Mesodermal cell (in vitro differentiated cells): Measurements from ENCODE around the gene PSTPIP1.

Experiments
- H3K27ac ChIP-seq: 2 replicates; pipeline ENCODE4 v1.7.0; 2013; ENCODE audit warnings: mild to moderate bottlenecking, low read depth, low read length, moderate library complexity; ENCODE audit not compliant: severe bottlenecking
- H3K36me3 ChIP-seq: 2 replicates; pipeline ENCODE4 v1.7.1; 2013; ENCODE audit warnings: mild to moderate bottlenecking, low read length, moderate library complexity; ENCODE audit not compliant: control insufficient read depth, insufficient read depth
- H3K4me1 ChIP-seq: one replicate; pipeline ENCODE4 v1.7.1; 2013; ENCODE audit warnings: mild to moderate bottlenecking, low read length; ENCODE audit not compliant: insufficient read depth, control insufficient read depth, poor library complexity, severe bottlenecking
- H3K4me3 ChIP-seq: 2 replicates; pipeline ENCODE4 v1.7.0; 2013; ENCODE audit warnings: low read length, control low read depth, mild to moderate bottlenecking; ENCODE audit not compliant: insufficient read depth, poor library complexity, severe bottlenecking; ENCODE audit errors: extremely low read depth
- H3K9me3 ChIP-seq: 2 replicates; pipeline ENCODE4 v1.7.1; 2013; ENCODE audit warnings: mild to moderate bottlenecking, low read length, moderate library complexity; ENCODE audit not compliant: control insufficient read depth
- WGBS, 2 experiments: methylation state at CpG; one replicate each; pipeline ENCODE4 v1.1.5; 2013; ENCODE audit warnings: missing lambda C conversion rate in 2 of 2; ENCODE audit not compliant: insufficient coverage in 2 of 2; 5-methylcytosine and 5-hydroxymethylcytosine counted together

The PSTPIP1 gene

GRCh38 chr15:76991741-76992645, 2.9 kb upstream of the PSTPIP1 start:
- Histone ChIP-seq H3K4me1 (peaks cover 29% of the 10 kb centered on the region), H3K36me3 (no peaks in the 10 kb centered on the region), H3K4me3 (no peak overlapping the region), H3K27ac (no peak overlapping the region), H3K9me3 (no peaks in the 10 kb centered on the region)
- 90 to 91% methylated on average over 5 to 9 of the region's 9 CpGs for WGBS, 2 experiments

- WGBS, 2 experiments, result 96 to 100% methylated on average over 3 to 4 of the region's 6 CpGs
- no peaks in the 10 kb centered on the region for H3K36me3 ChIP-seq
- H3K27ac ChIP-seq, result no peak overlapping the region
- no peak overlapping the region for H3K4me3 ChIP-seq
- peaks cover 31% of the 10 kb centered on the region for H3K4me1 ChIP-seq
- no peaks in the 10 kb centered on the region for H3K9me3 ChIP-seq
Observed at GRCh38 chr15:76993114-76993725, 1.7 kb upstream of the PSTPIP1 start.

GRCh38 chr15:76994001-76994400, 925 bp upstream of the PSTPIP1 start:
- Histone ChIP-seq H3K36me3 (no peaks in the 10 kb centered on the region), H3K27ac (no peak overlapping the region), H3K9me3 (no peaks in the 10 kb centered on the region), H3K4me1 (peaks cover 24% of the 10 kb centered on the region), H3K4me3 (no peak overlapping the region)
- 84 to 94% methylated on average over 4 to 6 of the region's 8 CpGs for WGBS, 2 experiments

- Histone ChIP-seq H3K9me3 (no peaks in the 10 kb centered on the region), H3K4me1 (peaks cover 22% of the 10 kb centered on the region), H3K36me3 (no peaks in the 10 kb centered on the region), H3K4me3 (no peak overlapping the region), H3K27ac (no peak overlapping the region)
- WGBS, 2 experiments, result 93 to 94% methylated on average over 5 of the region's 6 CpGs
Observed at GRCh38 chr15:76994496-76994895, 430 bp upstream of the PSTPIP1 start.

GRCh38 chr15:76996076-76996525, 1.2 kb downstream of the PSTPIP1 start:
- Histone ChIP-seq H3K36me3 (no peaks in the 10 kb centered on the region), H3K4me1 (peaks cover 17% of the 10 kb centered on the region), H3K27ac (no peak overlapping the region), H3K4me3 (no peak overlapping the region), H3K9me3 (no peaks in the 10 kb centered on the region)
- WGBS, 2 experiments, result 71 to 81% methylated on average over 4 to 5 of the region's 9 CpGs

- H3K4me1 ChIP-seq, result peaks cover 17% of the 10 kb centered on the region
- WGBS, 2 experiments, result 88 to 94% methylated on average over 10 to 13 of the region's 14 CpGs
Observed at GRCh38 chr15:76996526-76997401, 1.8 kb downstream of the PSTPIP1 start.

GRCh38 chr15:76998663-76999285, 3.8 kb downstream of the PSTPIP1 start:
- 81 to 85% methylated on average over 7 to 8 of the region's 8 CpGs for whole genome bisulfite sequencing, 2 experiments
- Histone ChIP-seq H3K27ac (no peak overlapping the region), H3K9me3 (no peaks in the 10 kb centered on the region), H3K36me3 (no peaks in the 10 kb centered on the region), H3K4me1 (peaks cover 17% of the 10 kb centered on the region), H3K4me3 (no peak overlapping the region)

More at GRCh38 chr15:76996526-76997401, 1.8 kb downstream of the PSTPIP1 start:
- Histone ChIP-seq H3K4me3 (no peak overlapping the region), H3K27ac (no peak overlapping the region), H3K9me3 (no peaks in the 10 kb centered on the region), H3K36me3 (no peaks in the 10 kb centered on the region)

- Histone ChIP-seq H3K36me3 (no peaks in the 10 kb centered on the region), H3K27ac (no peak overlapping the region), H3K9me3 (no peaks in the 10 kb centered on the region), H3K4me3 (no peak overlapping the region), H3K4me1 (peaks cover 13% of the 10 kb centered on the region)
- 83 to 90% methylated on average over 2 of the region's 2 CpGs for WGBS, 2 experiments
Observed at GRCh38 chr15:76999996-77000395, 5.1 kb downstream of the PSTPIP1 start.

- Histone ChIP-seq H3K4me3 (no peak overlapping the region), H3K27ac (no peak overlapping the region), H3K4me1 (peaks cover 8% of the 10 kb centered on the region), H3K36me3 (no peaks in the 10 kb centered on the region), H3K9me3 (no peaks in the 10 kb centered on the region)
- WGBS, 2 experiments, result 75 to 90% methylated on average over 4 of the region's 4 CpGs
Observed at GRCh38 chr15:77001351-77001750, 6.4 kb downstream of the PSTPIP1 start.

- no peaks in the 10 kb centered on the region for H3K36me3 ChIP-seq
- 90 to 95% methylated on average over 3 to 4 of the region's 4 CpGs for WGBS, 2 experiments
- H3K27ac ChIP-seq, result no peak overlapping the region
- no peaks in the 10 kb centered on the region for H3K9me3 ChIP-seq
- H3K4me1 ChIP-seq, result peaks cover 2% of the 10 kb centered on the region
- no peak overlapping the region for H3K4me3 ChIP-seq
Observed at GRCh38 chr15:77001966-77002365, 7.0 kb downstream of the PSTPIP1 start.
